ENCODE results near the gene EPB41L4B.

The EPB41L4B gene

GRCh38 chr9:109311286-109311685 is 9.6 kb downstream of the EPB41L4B start:
- Histone ChIP-seq H3K27me3 (ENCODE audit: insufficient read depth, low read depth) (no peaks in the 10 kb centered on the region), H3K4me2 (no peak overlapping the region)

DNA sequence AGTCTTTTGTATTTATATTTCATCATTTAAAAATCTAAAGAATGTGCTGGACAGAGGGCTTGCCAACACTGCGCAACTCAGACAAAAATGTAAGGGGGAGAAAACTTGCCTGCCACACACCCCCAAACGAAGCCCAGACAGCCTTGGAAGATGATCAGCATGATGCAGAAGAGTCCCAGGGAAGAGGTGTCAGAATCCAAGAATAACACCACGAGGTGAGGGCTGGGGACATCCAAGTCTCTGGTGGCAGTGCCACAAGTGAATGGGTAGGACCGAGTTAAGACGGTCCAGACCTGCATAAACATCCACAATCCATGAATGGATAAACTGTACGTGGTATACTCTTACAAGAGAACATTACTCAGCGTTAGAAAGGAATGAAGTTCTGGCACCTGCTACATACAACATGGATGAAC is 10.4 kb downstream of the EPB41L4B start:
- Histone ChIP-seq H3K4me1 (ENCODE audit: low read depth, poor library complexity, severe bottlenecking) (no peaks in the 10 kb centered on the region), H3K9ac (no peak overlapping the region), H3K4me3 (IDR thresholded peaks at IDR 0.05; ENCODE audit: insufficient read depth, low read depth, low read length) (no peak overlapping the region), H3K79me2 (ENCODE audit: insufficient read depth, low read depth) (no peaks in the 10 kb centered on the region), H2AFZ (ENCODE audit: low read depth) (no peak overlapping the region), H3K36me3 (ENCODE audit: insufficient read depth) (no peaks in the 10 kb centered on the region), H3K27me3 (ENCODE audit: insufficient read depth, low read depth) (no peaks in the 10 kb centered on the region), H4K20me1 (ENCODE audit: insufficient read depth) (no peaks in the 10 kb centered on the region), H3K4me2 (no peak overlapping the region), H3K27ac (no peak overlapping the region)
- TF ChIP-seq, protein P1, sequence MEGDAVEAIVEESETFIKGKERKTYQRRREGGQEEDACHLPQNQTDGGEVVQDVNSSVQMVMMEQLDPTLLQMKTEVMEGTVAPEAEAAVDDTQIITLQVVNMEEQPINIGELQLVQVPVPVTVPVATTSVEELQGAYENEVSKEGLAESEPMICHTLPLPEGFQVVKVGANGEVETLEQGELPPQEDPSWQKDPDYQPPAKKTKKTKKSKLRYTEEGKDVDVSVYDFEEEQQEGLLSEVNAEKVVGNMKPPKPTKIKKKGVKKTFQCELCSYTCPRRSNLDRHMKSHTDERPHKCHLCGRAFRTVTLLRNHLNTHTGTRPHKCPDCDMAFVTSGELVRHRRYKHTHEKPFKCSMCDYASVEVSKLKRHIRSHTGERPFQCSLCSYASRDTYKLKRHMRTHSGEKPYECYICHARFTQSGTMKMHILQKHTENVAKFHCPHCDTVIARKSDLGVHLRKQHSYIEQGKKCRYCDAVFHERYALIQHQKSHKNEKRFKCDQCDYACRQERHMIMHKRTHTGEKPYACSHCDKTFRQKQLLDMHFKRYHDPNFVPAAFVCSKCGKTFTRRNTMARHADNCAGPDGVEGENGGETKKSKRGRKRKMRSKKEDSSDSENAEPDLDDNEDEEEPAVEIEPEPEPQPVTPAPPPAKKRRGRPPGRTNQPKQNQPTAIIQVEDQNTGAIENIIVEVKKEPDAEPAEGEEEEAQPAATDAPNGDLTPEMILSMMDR (conservative IDR thresholded peaks at IDR 0.05; ENCODE audit: low read depth, low read length) = no peak

More at GRCh38 chr9:109311286-109311685, 9.6 kb downstream of the EPB41L4B start:
- TF ChIP-seq, protein P1 (conservative IDR thresholded peaks at IDR 0.05; ENCODE audit: low read depth, low read length) = no peak
- Histone ChIP-seq H3K36me3 (ENCODE audit: insufficient read depth) (no peaks in the 10 kb centered on the region), H3K9ac (no peak overlapping the region), H3K4me3 (IDR thresholded peaks at IDR 0.05; ENCODE audit: insufficient read depth, low read depth, low read length) (no peak overlapping the region), H2AFZ (ENCODE audit: low read depth) (no peak overlapping the region), H3K4me1 (ENCODE audit: low read depth, poor library complexity, severe bottlenecking) (no peaks in the 10 kb centered on the region), H4K20me1 (ENCODE audit: insufficient read depth) (no peaks in the 10 kb centered on the region), H3K27ac (no peak overlapping the region), H3K79me2 (ENCODE audit: insufficient read depth, low read depth) (no peaks in the 10 kb centered on the region)

- Histone ChIP-seq H2AFZ (ENCODE audit: low read depth) (no peak overlapping the region), H3K79me2 (ENCODE audit: insufficient read depth, low read depth) (no peaks in the 10 kb centered on the region), H3K4me2 (no peak overlapping the region), H3K9ac (no peak overlapping the region), H4K20me1 (ENCODE audit: insufficient read depth) (no peaks in the 10 kb centered on the region), H3K4me1 (ENCODE audit: low read depth, poor library complexity, severe bottlenecking) (no peaks in the 10 kb centered on the region), H3K4me3 (IDR thresholded peaks at IDR 0.05; ENCODE audit: insufficient read depth, low read depth, low read length) (no peak overlapping the region), H3K36me3 (ENCODE audit: insufficient read depth) (no peaks in the 10 kb centered on the region), H3K27me3 (ENCODE audit: insufficient read depth, low read depth) (no peaks in the 10 kb centered on the region), H3K27ac (no peak overlapping the region)
- TF ChIP-seq, protein P1 (conservative IDR thresholded peaks at IDR 0.05; ENCODE audit: low read depth, low read length) = no peak
Measured at GRCh38 chr9:109309282-109309681, 11.6 kb downstream of the EPB41L4B start.

DNA sequence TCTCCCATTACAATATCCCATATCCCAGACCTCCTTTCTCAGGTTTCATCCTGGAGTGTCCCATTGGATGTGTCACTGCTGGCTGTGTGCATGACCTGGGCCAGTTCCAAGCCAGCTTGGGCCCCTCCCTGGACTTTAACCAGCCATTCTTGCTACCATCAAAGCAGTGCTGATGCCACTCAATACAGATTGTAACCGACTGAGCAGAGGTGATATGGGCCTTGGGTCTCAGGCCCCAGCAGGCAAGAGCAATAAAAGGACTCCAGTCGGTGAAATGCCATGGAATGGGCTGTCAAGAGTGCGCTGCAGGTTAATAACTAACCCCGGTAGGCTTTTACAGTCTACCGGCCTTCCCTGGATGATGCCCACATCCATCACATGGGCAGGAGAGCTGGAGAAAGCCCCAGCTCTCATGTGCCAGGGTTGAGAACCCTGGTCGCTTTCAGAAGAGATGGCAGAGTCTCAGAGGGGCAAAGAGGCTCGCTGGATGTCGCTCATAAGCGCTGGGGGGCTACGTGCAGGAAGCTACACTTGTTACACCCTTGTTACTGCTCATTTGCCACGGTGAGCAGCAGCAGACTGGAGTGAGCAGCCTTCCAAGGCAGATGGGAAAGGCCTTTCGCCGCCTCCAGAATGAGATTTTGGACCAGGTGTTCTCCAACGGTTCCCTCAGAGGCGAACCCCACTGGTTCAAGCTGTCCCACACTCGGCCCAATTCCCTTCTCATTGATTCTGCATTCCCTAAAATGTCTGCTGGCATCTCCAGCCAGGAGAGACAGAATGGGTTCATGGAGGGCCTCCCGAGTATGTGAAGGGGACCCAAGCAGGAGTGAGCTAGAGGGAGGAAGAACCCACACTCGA is 13.2 kb downstream of the EPB41L4B start:
- Histone ChIP-seq H3K4me1 (ENCODE audit: low read depth, poor library complexity, severe bottlenecking) (no peaks in the 10 kb centered on the region), H3K79me2 (ENCODE audit: insufficient read depth, low read depth) (no peaks in the 10 kb centered on the region), H3K9ac (no peak overlapping the region), H3K4me2 (no peak overlapping the region), H3K36me3 (ENCODE audit: insufficient read depth) (no peaks in the 10 kb centered on the region), H4K20me1 (ENCODE audit: insufficient read depth) (no peaks in the 10 kb centered on the region), H3K4me3 (IDR thresholded peaks at IDR 0.05; ENCODE audit: insufficient read depth, low read depth, low read length) (no peak overlapping the region), H2AFZ (ENCODE audit: low read depth) (no peak overlapping the region), H3K27me3 (ENCODE audit: insufficient read depth, low read depth) (no peaks in the 10 kb centered on the region), H3K27ac (no peak overlapping the region)
- TF ChIP-seq, protein P1 (conservative IDR thresholded peaks at IDR 0.05; ENCODE audit: low read depth, low read length) = no peak
